Omental fat pad (tissue), 4 donors: ENCODE results near the gene CTIF. TPM values are rescaled to one million over a fixed set of nuclear protein-coding genes. Genes with fewer than 3 reads are reported as not detected.

Source experiments
- ATAC-seq: fragments of 150-250 bp; one replicate; pipeline ENCODE4 v1.9.1; 2016; ENCODE audit warnings: mild to moderate bottlenecking, moderate library complexity; ENCODE audit not compliant: low FRiP score
- DNase-seq: peaks from one replicate; pipeline ENCODE4 v3.0.0-alpha.2; 2019; ENCODE audit warnings: low spot score
- CTCF ChIP-seq, 3 donors: fragments of 450-650 bp; IDR thresholded peaks; one replicate each; pipeline ENCODE4 v1.5.1; 2016 to 2017; ENCODE audit warnings: antibody characterized with exemption in 3 of 3, mild to moderate bottlenecking in 3 of 3, moderate library complexity in 2 of 3
- total RNA-seq, 4 donors: library from RNA; depleted of rRNA; stranded (reverse); fragments of >200 nt; gene quantifications; one replicate each; pipeline ENCODE4 v1.1.0, GENCODE V29; 2016

Gene CTIF
- total RNA-seq, 4 donors from 2014 or later, result 57.5 to 94.0 (median 72.4) TPM

- no peak for DNase-seq
- TF ChIP-seq CTCF (IDR thresholded peaks at IDR 0.05), result no peak
- ATAC-seq, result no peak
Observed at GRCh38 chr18:48635806-48636205, 97.0 kb downstream of the CTIF start.

- DNase-seq (no peak), ATAC-seq (no peak)
- TF ChIP-seq CTCF (IDR thresholded peaks at IDR 0.05), result no peak
Observed at GRCh38 chr18:48636436-48636835, 97.6 kb downstream of the CTIF start.

- DNase-seq (no peak), ATAC-seq (no peak)
- no peak for TF ChIP-seq CTCF (IDR thresholded peaks at IDR 0.05)
Observed at GRCh38 chr18:48637081-48637990, 98.5 kb downstream of the CTIF start.

GRCh38 chr18:48638451-48638850 is 99.6 kb downstream of the CTIF start:
- DNase-seq, result no peak
- ATAC-seq, result no peak
- no peak for TF ChIP-seq CTCF (IDR thresholded peaks at IDR 0.05)

GRCh38 chr18:48638896-48639771 is 100.3 kb downstream of the CTIF start:
- ATAC-seq, result no peak
- DNase-seq, result no peak
- TF ChIP-seq CTCF (IDR thresholded peaks at IDR 0.05), result no peak

GRCh38 chr18:48639772-48640432 is 101.1 kb downstream of the CTIF start:
- no peak for TF ChIP-seq CTCF (IDR thresholded peaks at IDR 0.05)
- no peak for ATAC-seq
- no peak for DNase-seq
